ENCODE data around the gene AMOTL1. TPM values are rescaled to one million over a fixed set of nuclear protein-coding genes. Genes with fewer than 3 reads are reported as not detected.

AMOTL1 gene
- total and polyA plus RNA-seq, 2 of the 8 experiments (the other 6 are each of a cell fraction or from before 2014, with no cell fraction given), result 9.0 to 27.6 TPM

GRCh38 chr11:94828088-94828487 lies 59.9 kb downstream of the AMOTL1 start:
- Histone ChIP-seq H4K20me1 (replicated peaks in 1 of 2; ENCODE audit: control insufficient read depth in 1 of 2, insufficient read depth in 2 of 2, low read length in 2 of 2) (no peaks in the 10 kb centered on the region), H4K8ac (ENCODE audit: extremely low read depth, insufficient read depth, low read length) (no peak overlapping the region), H3K56ac (replicated peaks; ENCODE audit: insufficient read length, low read depth, low read length) (no peak overlapping the region), H3K23ac (ENCODE audit: insufficient read length) (no peak overlapping the region), H3K27ac (ENCODE audit: low read depth, low read length) (no peak overlapping the region), H2BK20ac (ENCODE audit: low read length) (no peak overlapping the region), H3K18ac (ENCODE audit: extremely low read depth, low read length) (no peak overlapping the region), H2BK5ac (ENCODE audit: low read depth, low read length) (no peak overlapping the region), H3K36me3 (ENCODE audit: control insufficient read depth in 2 of 4, insufficient read depth in 4 of 4, low read length in 3 of 4) (peaks cover 0 to 43% (median 13%) of the 10 kb centered on the region in 4 experiments; a peak in 6 of 8 replicates), H3K4me1 (replicated peaks in 1 of 4; ENCODE audit: control insufficient read depth in 3 of 4, insufficient read depth in 4 of 4, low read length in 3 of 4) (peaks cover 0 to 5% (median 0%) of the 10 kb centered on the region in 4 experiments; a peak in 2 of 7 replicates), H3K14ac (ENCODE audit: insufficient read length) (no peak overlapping the region), H4K91ac (replicated peaks; ENCODE audit: insufficient read length, low read length) (no peak overlapping the region), H3K27me3 (replicated peaks in 1 of 4; ENCODE audit: control insufficient read depth in 3 of 4, extremely low read depth in 1 of 4, insufficient read depth in 3 of 4, low read length in 3 of 4) (no peaks in the 10 kb centered on the region), H3K79me2 (ENCODE audit: control insufficient read depth in 1 of 2, insufficient read depth in 2 of 2, low read length in 2 of 2) (no peaks in the 10 kb centered on the region), H3K79me1 (ENCODE audit: low read depth, low read length) (no peaks in the 10 kb centered on the region), H3K4ac (replicated peaks; ENCODE audit: insufficient read length, low read depth, low read length) (no peak overlapping the region), H2AK5ac (ENCODE audit: low read depth, low read length) (no peak overlapping the region), H2AFZ (ENCODE audit: low read length) (no peak overlapping the region), H3K23me2 (ENCODE audit: low read depth, low read length) (no peaks in the 10 kb centered on the region), H3K4me2 (ENCODE audit: insufficient read depth in 1 of 2, low read depth in 2 of 2, low read length in 2 of 2) (no peak overlapping the region), H2BK15ac (ENCODE audit: low read length) (no peak overlapping the region), H3K9ac (replicated peaks in 1 of 4; ENCODE audit: extremely low read depth in 1 of 4, low read depth in 3 of 4, low read length in 3 of 4) (no peak overlapping the region), H2BK120ac (replicated peaks; ENCODE audit: low read depth, low read length) (no peak overlapping the region), H2BK12ac (ENCODE audit: low read depth, low read length) (no peak overlapping the region), H3K4me3 (ENCODE audit: extremely low read depth in 1 of 4, insufficient read depth in 2 of 4, low read depth in 3 of 4, low read length in 4 of 4) (no peak overlapping the region), H3K9me3 (ENCODE audit: insufficient read depth in 2 of 2, low read depth in 1 of 2, low read length in 1 of 2) (no peaks in the 10 kb centered on the region), H4K5ac (ENCODE audit: insufficient read length, low read depth, low read length) (no peak overlapping the region)
- FAIRE-seq (no peak), DNase-seq (ENCODE audit: low read depth in 1 of 2, low spot score in 2 of 2) (no peak)
- TF ChIP-seq MAFK (IDR thresholded peaks at IDR 0.05; ENCODE audit: low read depth, low read length) (no peak), RXRA (IDR thresholded peaks at IDR 0.05; ENCODE audit: insufficient read depth, low read depth, low read length) (no peak), TCF12 (IDR thresholded peaks at IDR 0.05; ENCODE audit: low read depth, low read length) (no peak)
- CTCF ChIA-PET (ENCODE audit: partially characterized antibody), result interaction anchor here (1.0 to 1.3 kb wide), 2 partner anchors 13 to 205 kb away, joined by 3 to 5 read pairs; no protein-coding TSS in a partner anchor
- POLR2A ChIA-PET (ENCODE audit: partially characterized antibody), result interaction anchor here (0.5 kb wide), 1 partner anchor 69 kb away, joined by 3 read pairs; no protein-coding TSS in a partner anchor
